Erythroblast (primary cell): ENCODE measurements around the gene UGGT1.

Experiments
- GATA1 ChIP-seq: IDR thresholded peaks from 2 replicates; pipeline ENCODE4 v1.6.1; 2011; ENCODE audit warnings: low read depth, mild to moderate bottlenecking, control low read depth, low read length, moderate library complexity
- POLR2A ChIP-seq: IDR thresholded peaks from 2 replicates; pipeline ENCODE4 v1.6.1; 2011; ENCODE audit warnings: mild to moderate bottlenecking, low read length

GRCh38 chr2:128219891-128220290 is 128.9 kb downstream of the UGGT1 start:
- TF ChIP-seq POLR2A, result no peak
- TF ChIP-seq GATA1, result no peak
